Muscle of back (tissue), 11 donors: ENCODE data around the gene GULP1. TPM values are rescaled to one million over a fixed set of nuclear protein-coding genes. Genes with fewer than 3 reads are reported as not detected.

Experiments
- DNase-seq, 3 donors: peaks; one replicate each; pipeline versions ENCODE4 v3.0.0 to v3.0.0-alpha.2; 2013
- polyA plus RNA-seq, 10 donors: library from polyadenylated mRNA; unstranded; fragments of 120-200 nt; gene quantifications; one replicate each; pipeline ENCODE4 v1.2.1, GENCODE V29; 2013; ENCODE audit not compliant: insufficient read length in 10 of 10

Gene GULP1
- polyA plus RNA-seq, 10 donors = 20.1 to 25.3 (median 21.7) TPM

DNA sequence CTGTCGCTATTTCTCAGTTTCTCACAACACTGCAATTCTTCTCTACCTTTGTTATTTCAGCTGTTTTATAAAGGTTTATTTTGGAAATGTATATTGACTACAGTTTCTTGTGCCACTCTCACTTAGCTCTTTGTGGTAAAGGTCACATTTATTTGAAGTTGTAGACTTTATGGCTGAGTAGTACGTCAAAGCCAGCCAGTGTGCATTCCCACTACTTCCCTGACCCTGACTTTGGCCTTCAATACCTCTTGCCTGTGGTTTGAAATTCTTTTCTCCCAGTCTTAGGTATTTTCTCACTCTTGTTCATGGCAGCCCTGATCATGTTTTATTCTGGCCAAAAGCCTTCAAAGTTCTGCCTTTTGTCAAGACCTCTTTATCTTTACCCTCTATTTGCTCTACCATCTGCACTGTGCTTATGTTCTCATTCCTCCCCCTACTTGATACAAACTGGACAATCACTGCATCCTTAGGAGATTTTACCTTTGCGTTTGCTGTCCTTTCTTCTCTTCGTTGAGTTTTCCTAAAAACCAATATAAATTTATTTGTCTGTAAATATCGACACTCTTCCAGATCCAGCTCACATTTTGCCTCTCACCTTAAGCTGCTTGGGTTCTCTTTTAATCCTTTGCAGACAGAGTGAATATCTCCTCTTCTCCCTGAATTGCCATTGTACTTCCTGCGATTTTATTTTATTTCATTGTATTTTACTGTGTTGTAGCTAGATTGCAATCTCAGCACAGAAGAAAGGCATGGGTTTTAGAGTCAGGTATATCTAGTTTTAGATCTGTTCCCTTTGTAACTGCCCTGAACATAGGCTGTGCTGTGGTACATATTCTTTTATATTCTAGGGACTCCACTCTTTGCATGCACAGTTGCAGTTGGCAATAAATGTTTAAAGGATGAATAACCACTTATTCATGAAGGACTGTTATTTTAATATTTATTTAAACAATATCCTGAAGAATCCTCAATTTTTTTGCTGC is 31.2 kb downstream of the GULP1 start:
- no peak for DNase-seq

DNA sequence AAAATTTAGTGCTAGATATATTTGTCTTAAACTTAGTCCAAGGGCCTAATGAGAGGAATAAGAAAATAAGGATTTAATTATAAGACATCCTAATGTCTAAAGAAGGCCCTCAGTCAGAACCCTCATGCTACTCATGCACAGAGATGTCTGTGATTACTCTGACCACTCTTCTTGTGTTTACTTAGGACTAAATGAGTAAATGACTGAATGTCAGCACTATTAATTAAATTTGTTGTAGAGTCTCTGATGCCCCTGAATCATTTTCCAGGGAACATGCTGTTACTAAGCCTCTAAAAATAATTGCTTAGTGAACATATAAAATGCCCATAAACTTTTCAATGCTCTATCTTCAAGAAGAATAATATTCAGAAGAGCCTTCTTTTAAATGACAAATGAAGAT is 32.4 kb downstream of the GULP1 start:
- DNase-seq = no peak

DNA sequence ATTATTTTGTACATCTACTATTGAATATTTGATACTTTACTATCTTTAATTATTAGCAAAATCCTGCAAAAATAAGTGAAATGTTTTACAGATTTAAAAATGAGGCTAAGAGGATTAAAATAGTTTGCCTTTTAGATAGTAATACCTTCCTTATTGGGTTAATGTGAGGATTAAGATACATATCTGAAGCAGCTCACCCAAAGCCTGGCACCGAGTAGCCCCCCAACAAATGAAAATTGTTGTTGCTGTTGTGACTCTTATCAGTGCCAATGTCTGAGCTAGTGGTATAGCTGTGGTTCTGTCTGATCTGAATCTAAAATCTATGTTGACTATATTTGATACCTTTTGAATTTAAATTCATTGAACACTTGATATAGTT is 34.6 kb downstream of the GULP1 start:
- no peak for DNase-seq

DNA sequence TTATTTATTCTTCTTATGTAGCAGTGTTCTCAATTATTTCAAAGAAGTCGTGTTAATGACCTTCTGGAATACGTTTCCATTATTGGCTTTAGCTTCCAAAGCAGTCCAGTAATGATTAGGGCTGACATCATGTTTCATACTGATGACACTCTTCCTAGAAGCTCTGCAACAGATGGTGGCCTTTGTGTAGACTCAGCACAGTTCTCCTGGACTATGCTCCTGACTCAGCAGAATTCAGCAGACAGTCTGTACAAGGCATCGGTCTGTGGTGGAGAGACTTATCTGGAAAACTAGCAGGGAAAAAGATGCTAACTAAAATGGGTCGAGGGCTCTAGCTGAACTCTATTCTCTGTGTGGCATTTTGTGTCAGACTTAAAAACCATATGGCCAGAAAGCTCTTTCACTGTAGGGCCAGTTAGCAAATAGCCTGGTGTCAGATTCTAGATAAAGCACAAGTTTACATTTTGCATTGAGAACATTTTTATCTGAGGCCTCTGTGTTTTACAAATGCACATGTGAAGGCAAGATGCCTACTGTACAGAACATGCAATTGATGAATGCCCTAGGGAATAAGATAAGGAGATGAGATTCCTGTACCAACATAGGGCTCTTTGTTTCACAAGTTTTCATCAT is 35.1 kb downstream of the GULP1 start:
- peak in 1 of 3 donors; percentile 14 for DNase-seq

DNA sequence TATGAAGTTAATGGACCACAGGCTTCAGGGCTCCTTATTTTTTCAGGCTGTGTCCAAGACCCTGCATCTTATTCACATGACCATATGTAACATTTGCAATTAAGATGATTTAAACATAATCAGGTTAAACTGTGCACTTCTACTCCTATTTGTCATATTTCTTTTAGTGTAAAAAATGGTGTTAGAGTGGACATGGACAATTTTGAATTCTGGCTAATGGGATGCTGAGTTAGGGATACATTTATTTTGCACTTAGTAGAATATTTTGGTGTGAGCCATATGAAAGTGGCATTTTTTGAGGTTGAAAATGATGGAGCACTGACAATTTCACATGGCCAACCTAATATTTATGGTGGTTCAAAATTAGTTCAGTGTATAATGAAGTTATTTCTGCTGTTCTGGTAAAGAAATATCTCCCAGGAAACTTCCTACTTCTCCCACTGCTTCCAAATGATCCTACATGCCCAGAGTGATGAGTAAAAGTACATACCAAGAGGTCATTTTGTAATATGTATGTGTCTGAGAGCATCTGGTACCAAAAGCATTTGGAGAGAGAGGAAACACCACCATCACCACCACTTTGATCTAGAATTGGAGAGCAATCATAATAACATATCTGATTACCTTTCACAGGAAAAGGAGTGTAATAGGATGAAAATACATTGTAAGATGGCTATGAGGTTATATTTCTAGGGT is 36.0 kb downstream of the GULP1 start:
- no peak for DNase-seq

DNA sequence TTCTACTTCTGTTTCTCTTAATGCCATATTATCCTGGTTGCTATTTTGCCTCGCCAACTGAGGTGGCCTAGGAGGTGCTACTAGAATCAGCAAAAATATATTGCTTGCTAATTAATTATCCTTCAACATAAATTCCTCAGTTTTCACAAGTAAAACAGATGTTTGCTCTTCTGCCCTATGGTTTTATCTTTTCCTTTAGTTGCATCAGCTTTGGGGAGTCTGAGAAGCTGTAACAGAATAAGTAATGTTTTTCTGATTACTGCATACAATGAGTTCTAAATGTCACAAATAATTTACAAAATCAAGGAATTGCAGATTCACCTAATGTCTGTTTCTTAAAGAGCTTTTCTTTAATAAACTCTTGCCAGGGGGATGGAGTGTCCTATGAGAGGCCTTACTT is 36.7 kb downstream of the GULP1 start:
- no peak for DNase-seq

DNA sequence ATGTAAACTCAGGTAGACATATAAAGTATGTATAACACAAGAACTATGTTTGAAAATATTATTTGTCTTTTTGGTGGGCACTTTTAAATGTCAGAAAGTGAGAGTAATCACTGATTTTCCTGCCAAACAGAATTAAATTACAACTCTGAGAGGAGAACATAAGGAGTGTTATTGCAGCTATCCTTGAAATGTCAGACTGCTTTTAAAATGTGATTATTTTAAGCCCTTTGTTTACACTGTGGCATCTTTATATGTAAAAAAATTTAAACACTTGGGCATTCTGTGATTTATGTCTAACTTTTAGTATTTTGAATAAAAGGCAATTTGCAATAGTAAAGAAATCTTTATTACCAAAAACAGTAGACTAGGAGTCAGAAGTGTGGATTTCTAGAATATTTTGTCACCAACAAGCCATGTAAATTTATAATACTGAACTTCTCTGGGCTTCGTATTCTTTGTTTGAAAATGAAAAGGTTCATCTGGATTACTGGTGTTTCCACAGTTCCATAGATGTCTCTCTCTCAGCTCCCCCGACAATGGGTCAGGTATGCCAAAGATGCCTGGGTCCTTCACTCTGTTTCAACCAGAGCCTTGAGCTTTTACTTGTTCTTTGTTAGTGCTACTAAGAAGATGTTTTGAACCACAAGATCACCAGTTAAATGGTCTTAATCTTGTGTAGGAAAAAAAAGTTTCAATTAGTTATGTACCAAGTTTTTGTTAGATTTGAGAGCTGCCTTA is 38.8 kb downstream of the GULP1 start:
- DNase-seq = no peak

DNA sequence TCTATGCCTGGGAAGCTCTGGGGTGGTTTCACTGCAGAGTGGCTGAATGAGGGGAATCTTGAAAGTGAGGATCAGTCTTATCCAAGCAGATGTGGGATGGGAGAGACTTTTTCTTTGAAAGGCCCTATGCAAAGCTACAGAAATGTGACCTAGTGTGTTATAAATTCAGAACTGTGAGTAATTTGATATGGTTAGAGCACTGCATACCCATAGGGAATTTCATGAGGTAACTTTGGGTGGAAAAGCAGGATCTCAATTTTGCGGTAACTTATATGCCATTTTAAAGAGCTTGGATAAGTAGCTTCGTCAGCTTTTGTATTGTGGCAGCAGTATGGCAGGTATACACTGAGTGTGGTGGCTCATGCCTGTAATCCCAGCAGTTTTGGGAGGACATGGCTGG is 40.9 kb downstream of the GULP1 start:
- DNase-seq = no peak

DNA sequence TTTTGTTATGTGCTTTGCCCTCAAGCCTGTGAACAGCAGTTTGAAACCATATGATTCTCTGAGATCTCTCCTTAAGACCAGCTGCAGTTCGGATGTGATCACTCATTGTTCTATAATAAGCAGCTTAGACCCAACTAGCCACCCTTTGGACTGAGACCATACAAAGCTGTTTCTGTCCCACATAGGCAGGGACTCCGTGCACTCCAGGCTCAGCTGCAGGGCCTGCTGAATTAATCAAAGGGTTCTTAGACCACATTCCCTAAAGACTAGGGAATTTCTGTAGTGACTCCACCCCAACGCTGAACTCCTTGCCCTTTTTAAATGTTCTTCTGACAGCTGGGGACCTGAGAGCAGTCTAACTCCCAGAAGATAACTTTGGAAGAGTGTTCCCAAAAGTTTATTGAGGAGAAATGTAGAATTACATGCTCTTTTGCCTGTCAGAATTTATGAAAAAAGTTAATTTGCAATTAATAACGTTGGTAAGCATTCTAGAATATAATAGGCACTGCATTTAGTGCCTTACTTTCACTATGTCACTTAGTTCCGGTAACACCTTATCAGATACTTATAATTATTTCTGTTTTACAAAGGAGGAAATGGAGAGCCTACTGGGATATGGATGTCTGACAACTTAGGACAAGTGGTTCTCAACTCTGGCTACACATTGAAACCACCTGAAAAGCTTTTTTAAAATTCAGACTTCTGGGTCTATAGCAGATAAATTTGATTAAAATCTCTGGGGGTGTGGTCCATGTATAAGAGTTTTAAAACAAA is 42.3 kb downstream of the GULP1 start:
- peak in 2 of 3 donors; percentile 46 to 70 for DNase-seq

DNA sequence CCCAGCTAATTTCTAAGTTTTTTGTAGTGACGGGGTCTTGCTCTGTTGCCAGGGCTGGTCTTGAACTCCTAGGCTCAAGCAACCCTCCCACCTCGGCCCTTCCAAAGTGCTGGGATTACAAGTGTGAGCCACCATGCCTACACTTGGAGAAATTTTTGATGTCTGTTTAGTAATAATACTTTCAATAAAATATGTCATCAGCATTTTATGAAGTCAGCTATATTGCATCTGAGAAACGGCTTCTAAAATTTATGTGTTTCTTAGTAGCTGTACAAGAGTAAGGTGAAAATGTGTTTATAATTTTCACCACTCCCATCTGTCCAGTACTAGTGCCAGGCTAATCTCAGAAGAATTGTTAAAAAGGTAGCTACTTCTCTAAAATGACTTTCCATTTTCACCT is 46.8 kb downstream of the GULP1 start:
- no peak for DNase-seq

DNA sequence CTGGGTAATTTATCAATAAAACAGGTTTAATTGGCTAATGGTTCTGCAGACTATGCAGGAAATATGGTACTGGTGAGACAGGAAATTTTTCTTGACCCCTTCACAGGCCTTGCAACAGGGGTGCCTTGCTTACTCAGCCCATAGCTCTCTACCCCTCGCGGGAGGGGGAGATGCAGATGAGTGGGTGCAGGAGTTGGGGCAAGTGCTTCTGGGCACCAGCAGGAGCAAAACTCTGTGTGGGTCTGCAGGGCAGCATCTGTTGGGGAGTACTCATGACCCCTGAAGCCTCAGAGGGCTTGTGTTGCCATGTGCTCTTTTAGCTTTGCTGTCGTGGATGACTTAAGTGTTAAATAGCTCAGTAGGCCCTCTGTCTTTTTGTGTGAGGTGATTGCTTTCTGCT is 48.6 kb downstream of the GULP1 start:
- DNase-seq = no peak

DNA sequence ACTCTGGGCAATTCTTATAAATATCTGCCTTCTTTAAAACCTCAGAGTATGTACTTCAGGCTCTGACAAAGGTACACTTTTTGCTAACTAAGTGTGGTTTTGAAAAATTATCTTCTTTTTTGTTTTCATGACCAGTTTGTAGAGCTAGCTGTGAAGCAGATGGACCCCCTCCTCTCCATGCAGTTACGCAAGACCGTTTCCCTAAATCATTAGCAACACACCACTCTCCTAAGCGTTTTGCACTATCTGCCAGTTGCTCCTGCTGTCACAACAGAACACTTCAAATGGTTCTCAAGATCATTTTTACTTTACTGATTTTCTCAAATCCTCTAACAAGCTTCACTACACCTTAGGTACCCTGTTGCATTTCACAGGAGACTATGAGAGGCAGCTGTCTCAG is 53.3 kb downstream of the GULP1 start:
- DNase-seq = no peak

DNA sequence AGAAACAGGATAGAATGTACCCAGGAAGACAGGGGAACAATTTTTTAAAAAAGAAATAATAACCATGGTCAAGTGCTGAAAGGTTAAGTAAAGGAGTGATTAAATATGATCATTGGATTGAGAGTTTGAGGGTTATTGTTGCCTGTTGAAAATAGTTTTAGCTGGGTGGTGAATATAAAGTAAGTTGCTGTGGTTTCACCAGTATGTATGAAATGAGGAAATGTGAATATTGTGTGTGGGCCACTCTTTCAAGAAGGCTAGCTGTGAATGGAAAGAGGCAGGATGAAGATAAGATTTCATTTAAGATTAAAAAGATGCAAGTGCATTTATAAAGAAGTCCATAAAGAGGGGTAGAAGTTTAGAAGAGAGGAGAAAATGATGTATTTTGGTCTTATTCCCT is 53.8 kb downstream of the GULP1 start:
- no peak for DNase-seq

DNA sequence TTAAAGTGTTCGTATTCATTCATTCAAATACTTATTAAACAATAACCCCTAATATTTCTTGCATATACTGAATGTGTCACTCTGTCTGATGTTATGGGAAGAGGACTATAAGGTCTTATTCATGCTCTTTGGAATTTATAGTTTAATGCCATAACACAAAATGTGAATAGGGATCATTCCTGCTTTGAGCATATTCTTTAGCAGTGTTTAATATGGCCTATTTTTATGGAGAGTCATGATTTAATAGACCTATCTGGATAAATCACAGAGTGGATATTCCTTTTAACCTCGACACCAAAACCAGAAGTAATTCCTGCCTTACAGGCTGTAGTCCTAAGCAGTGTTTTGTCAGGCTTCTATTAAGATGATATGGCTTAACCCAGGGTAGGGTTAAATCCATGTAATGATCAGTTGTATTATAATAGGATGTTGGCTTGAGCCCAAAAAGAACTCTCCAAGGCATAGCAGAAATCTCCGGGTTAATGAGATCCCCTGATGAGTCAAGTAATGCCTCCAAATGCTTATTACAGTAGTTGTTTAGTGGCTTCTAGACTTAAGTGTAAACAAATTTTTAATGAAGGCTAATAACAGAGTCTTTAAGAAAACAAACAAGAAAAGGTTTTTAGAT is 54.3 kb downstream of the GULP1 start:
- DNase-seq = no peak

DNA sequence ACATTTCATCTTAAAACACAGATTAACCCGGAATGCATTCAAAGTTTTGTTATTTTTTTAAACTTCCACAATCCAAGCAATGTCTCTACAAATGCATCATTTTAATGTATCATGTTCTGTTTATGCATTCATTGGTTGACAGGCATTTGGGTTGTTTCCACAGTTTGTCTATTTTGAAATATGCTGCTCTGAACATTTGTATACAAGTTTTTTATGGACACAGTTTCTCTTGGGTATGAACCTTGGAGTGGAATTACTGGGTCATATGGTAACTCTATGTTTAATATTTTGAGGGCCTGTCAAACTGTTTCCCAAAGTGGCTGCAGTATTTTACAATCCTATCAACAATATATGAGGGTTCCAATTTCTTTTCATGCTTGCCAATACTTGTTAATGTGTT is 57.3 kb downstream of the GULP1 start:
- DNase-seq = no peak

DNA sequence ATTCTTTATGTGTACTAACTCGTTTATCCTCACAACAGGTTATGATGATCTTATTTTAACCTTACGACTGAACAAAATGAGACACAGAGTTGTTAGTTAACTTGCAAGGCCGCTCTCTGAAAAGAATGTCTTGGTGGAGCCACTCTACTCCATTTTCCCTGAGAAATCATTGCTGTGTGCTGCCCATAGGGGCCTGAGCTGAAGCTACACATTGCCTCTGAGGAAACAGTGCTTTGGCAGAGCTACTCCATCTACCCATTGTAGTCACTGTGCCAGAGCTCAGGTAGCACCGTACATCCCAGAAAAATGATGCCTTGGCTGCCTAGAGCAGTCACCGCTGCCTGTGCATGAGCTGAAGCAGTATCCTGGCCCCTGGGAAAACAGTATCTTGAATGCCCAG is 61.6 kb downstream of the GULP1 start:
- DNase-seq = no peak

DNA sequence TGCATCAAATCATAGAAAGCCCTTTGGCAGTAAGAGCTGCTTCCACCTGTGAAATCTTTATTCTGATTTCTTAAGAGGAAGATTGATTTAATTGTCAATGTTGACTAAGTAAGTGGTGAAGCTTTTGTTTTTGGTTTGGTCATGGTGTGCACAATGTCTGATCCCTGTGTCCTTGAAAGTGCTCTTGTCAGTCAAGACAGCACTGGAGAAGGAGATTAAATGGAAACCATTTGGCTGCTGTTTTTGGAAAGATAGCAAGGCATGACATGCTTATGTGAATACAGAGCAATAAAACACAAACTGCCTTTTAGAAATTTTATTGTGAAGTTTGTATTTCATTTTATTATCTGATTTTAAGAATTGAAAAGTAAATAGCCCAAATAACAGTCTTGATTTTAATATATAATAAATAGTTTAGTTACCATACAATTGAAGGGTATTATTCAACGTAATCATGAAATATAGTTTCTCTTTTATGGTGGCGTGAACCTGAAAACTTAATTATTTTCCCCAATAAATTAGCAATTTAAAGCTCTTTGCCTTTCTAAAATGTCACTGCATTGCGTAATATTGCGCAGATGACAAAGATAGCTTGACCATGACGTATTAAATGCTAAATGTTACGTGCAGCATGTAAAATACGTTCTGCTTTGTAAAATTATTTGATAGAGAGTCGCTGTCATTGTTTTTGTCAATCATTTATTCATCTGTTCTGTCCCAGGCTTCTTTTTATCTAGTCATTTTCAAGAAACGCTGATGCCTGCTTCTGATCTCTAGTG is 69.0 kb downstream of the GULP1 start:
- no peak for DNase-seq

DNA sequence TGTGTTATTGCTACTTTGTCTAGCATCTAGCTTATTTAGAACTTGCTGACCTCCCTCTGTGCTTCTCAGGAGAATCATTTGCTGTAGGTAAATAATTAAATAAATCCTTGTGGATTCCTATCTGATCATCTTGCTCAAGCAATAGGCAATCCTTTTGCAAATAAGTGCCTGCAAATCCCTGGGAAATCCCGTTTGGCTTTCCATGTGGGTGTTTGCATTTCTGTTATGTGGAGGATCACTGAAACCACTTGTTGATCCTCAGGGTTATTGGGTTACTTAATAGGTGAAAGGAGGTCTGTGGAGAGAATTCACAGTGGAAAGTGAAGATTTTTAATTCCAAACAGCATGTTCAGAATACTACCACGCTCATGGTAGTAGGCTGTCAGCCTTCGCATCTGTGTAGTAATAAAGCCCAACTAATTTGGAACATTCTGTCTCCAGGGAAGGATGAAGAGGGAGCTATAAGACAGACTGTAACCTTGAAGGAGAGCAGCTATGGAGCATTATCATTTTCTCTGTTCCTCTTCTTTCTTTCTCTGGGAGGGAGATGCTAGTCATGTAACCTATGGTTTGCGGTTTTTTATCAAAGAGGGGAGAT is 72.5 kb downstream of the GULP1 start:
- DNase-seq = peak in 1 of 3 donors; percentile 31

DNA sequence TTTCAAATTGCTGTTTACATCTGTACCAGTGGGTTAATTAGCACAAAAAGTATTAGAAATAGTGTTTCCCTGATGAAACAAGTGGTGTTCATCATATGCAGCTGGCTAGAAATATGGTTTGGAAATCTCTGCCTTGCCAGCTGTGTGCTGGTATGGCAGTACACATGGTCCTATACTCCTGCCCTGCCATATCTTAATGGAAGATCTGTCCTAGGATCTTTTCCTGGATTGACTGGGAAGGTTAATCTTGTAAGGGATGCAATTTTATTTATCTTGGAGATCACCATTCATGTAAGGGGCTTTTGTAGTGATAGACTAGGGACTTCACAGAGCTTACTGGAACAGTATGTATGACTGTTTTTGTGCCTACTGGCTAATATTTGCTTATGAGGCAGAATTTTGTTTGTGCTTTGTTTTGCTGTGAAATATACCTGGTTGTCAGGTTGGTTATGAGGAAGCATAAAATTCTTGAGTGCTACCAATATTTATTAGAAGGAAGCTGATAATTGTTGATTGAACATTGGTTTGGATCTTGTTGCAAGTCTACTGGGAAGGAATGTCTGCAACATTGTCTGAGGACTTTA is 73.5 kb downstream of the GULP1 start:
- DNase-seq = no peak
